CD14-positive monocyte (primary cell): ENCODE data around the gene NOL12. TPM values are rescaled to one million over a fixed set of nuclear protein-coding genes. Genes with fewer than 3 reads are reported as not detected.
A peak's percentile ranks its signal among the peaks of the same experiment; 100 is the strongest.

Experiments used
- DNase-seq, 3 donors: peaks; one replicate each; pipeline ENCODE4 v3.0.0-alpha.2; 2011 to 2022
- H2AFZ ChIP-seq: 2 replicates; pipeline ENCODE4 v1.6.0; 2012; ENCODE audit warnings: mild to moderate bottlenecking, low read depth, low read length, inconsistent platforms; ENCODE audit not compliant: insufficient read depth, poor library complexity, severe bottlenecking
- H3K27ac ChIP-seq, 2 donors: 1 replicate in 1 of 2; 2 replicates in 1 of 2; pipeline ENCODE4 v1.5.1; 2012 to 2013; ENCODE audit warnings: low read length in 2 of 2, control low read depth in 1 of 2, inconsistent platforms in 1 of 2, low read depth in 1 of 2, mild to moderate bottlenecking in 1 of 2
- H3K27me3 ChIP-seq, 2 donors: one replicate each; pipeline versions ENCODE4 v1.6.0 to v1.6.1; 2011 to 2013; ENCODE audit warnings: low read length in 2 of 2; ENCODE audit not compliant: control insufficient read depth in 2 of 2, insufficient read depth in 2 of 2
- H3K36me3 ChIP-seq, 2 donors: replicated peaks in 1 of 2; 1 replicate in 1 of 2; 2 replicates in 1 of 2; pipeline versions ENCODE4 v1.5.1 to v1.6.1; 2012 to 2013; ENCODE audit warnings: low read length in 2 of 2, control low read depth in 1 of 2, inconsistent platforms in 1 of 2, mild to moderate bottlenecking in 1 of 2; ENCODE audit not compliant: insufficient read depth in 2 of 2, control insufficient read depth in 1 of 2
- H3K4me1 ChIP-seq, 2 donors: 1 replicate in 1 of 2; 2 replicates in 1 of 2; pipeline versions ENCODE4 v1.5.1 to v1.6.1; 2012 to 2013; ENCODE audit warnings: low read length in 2 of 2, control low read depth in 1 of 2, inconsistent platforms in 1 of 2, mild to moderate bottlenecking in 1 of 2, moderate library complexity in 1 of 2; ENCODE audit not compliant: insufficient read depth in 2 of 2, control insufficient read depth in 1 of 2
- H3K4me2 ChIP-seq: replicated peaks from 2 replicates; pipeline ENCODE3; 2012; ENCODE audit warnings: low read length, moderate library complexity, mild to moderate bottlenecking; ENCODE audit not compliant: poor library complexity, severe bottlenecking; ENCODE audit errors: extremely low read depth
- H3K4me3 ChIP-seq, 3 experiments: fragments of 200-600 bp in 1 of 3; sonication (generic) in 1 of 3; replicated peaks in 1 of 3; 1 replicate in 2 of 3; 2 replicates in 1 of 3; pipeline ENCODE4 v1.5.1; 2011 to 2013; ENCODE audit warnings: low read length in 3 of 3, mild to moderate bottlenecking in 3 of 3, control low read depth in 2 of 3, low read depth in 2 of 3, inconsistent platforms in 1 of 3, moderate library complexity in 1 of 3
- H3K79me2 ChIP-seq: 2 replicates; pipeline ENCODE4 v1.6.0; 2012; ENCODE audit warnings: mild to moderate bottlenecking, control low read depth, inconsistent platforms, low read length, moderate library complexity; ENCODE audit not compliant: insufficient read depth
- H3K9ac ChIP-seq: 2 replicates; pipeline ENCODE4 v1.6.0; 2017; ENCODE audit warnings: low read length, mild to moderate bottlenecking; ENCODE audit not compliant: insufficient read depth, poor library complexity, severe bottlenecking
- H3K9me3 ChIP-seq, 2 donors: replicated peaks in 1 of 2; 1 replicate in 1 of 2; 2 replicates in 1 of 2; pipeline versions ENCODE4 v1.5.1 to v1.6.1; 2012 to 2013; ENCODE audit warnings: low read length in 2 of 2, control low read depth in 1 of 2; ENCODE audit not compliant: control insufficient read depth in 1 of 2, insufficient read depth in 1 of 2
- H4K20me1 ChIP-seq: 2 replicates; pipeline ENCODE4 v1.6.0; 2012; ENCODE audit warnings: mild to moderate bottlenecking, low read length, control low read depth, moderate library complexity; ENCODE audit not compliant: insufficient read depth
- H3K27ac Mint-ChIP-seq, 7 donors: one replicate each; pipeline ENCODE4 v1.8.0; 2020; ENCODE audit warnings: mild to moderate bottlenecking in 7 of 7, mixed read lengths in 7 of 7, moderate library complexity in 6 of 7, inconsistent platforms in 2 of 7
- H3K27me3 Mint-ChIP-seq, 3 donors: one replicate each; pipeline ENCODE4 v1.8.0; 2021 to 2022; ENCODE audit warnings: low read depth in 3 of 3, mild to moderate bottlenecking in 3 of 3, mixed read lengths in 3 of 3, moderate library complexity in 3 of 3, inconsistent platforms in 1 of 3
- H3K36me3 Mint-ChIP-seq, 2 donors: one replicate each; pipeline ENCODE4 v1.8.0; 2020; ENCODE audit warnings: mixed read lengths in 2 of 2, inconsistent platforms in 1 of 2, mild to moderate bottlenecking in 1 of 2
- H3K4me1 Mint-ChIP-seq: one replicate; pipeline ENCODE4 v1.8.0; 2020; ENCODE audit warnings: mild to moderate bottlenecking, mixed read lengths
- H3K4me3 Mint-ChIP-seq, 2 donors: one replicate each; pipeline ENCODE4 v1.8.0; 2020; ENCODE audit warnings: mild to moderate bottlenecking in 2 of 2, mixed read lengths in 2 of 2, moderate library complexity in 1 of 2
- H3K9me3 Mint-ChIP-seq, 7 donors: one replicate each; pipeline ENCODE4 v1.8.0; 2020 to 2022; ENCODE audit warnings: mixed read lengths in 7 of 7, mild to moderate bottlenecking in 6 of 7, moderate library complexity in 6 of 7, inconsistent platforms in 2 of 7
- WGBS: methylation state at CpG from one replicate; pipeline ENCODE4 v1.1.5; 2013; ENCODE audit warnings: missing lambda C conversion rate; ENCODE audit not compliant: insufficient coverage; 5-methylcytosine and 5-hydroxymethylcytosine counted together
- intact Hi-C, 2 donors: fragments of 100-400 bp; cut with micrococcal nuclease; formaldehyde crosslinking; loops; one replicate each; pipeline versions ENCODE4 v1.15.0 to v1.15.1; 2023
- polyA plus RNA-seq, 3 donors: library from polyadenylated mRNA; depleted of rRNA in 1 of 3; unstranded in 2 of 3; stranded (reverse) in 1 of 3; fragments of 300-500 nt in 2 of 3; fragments of >200 nt in 1 of 3; fragmentation: Illumina TruSeq in 2 of 3; gene quantifications; 1 replicate in 2 of 3; 2 replicates in 1 of 3; pipeline ENCODE4 v1.2.3, GENCODE V29; 2012 to 2021
- TF ChIP-seq, protein P1 (sequence below): fragments of 200-600 bp; IDR thresholded peaks from one replicate; pipeline ENCODE4 v1.8.0; 2022; ENCODE audit warnings: antibody characterized with exemption, mild to moderate bottlenecking

Gene NOL12
- polyA plus RNA-seq, 3 donors = 47.3 to 52.0 (median 49.2) TPM

DNA sequence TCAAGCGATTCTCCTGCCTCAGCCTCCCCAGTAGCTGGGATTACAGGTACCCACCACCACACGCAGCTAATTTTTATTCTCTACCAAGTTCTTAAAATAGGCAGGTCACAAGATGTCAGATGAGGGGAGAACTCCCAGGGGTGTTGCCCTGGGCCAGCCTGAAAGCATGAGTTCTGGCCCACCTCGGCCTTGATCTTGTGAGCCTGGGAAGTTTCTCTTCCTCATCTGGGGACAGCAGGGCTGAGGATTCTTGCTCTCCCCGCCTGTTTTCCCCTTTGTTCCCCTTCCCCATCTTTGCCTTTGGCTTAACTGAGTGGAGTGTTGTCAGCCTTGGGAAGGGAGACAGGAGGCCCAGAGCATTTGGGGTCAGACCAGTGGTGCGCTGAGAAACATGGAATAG lies 24.1 kb upstream of the NOL12 start:
- Histone ChIP-seq H3K9ac (no peak overlapping the region), H3K79me2 (peaks cover 58% of the 10 kb centered on the region), H3K9me3 (no peaks in the 10 kb centered on the region), H3K4me1 (peaks cover 42 to 51% of the 10 kb centered on the region in 2 donors), H3K4me2 (peak overlapping the region; percentile 26), H3K27me3 (no peaks in the 10 kb centered on the region), H3K27ac (peak overlapping the region; percentile 14 to 66), H4K20me1 (peaks cover 27% of the 10 kb centered on the region), H3K36me3 (peaks cover 6 to 17% of the 10 kb centered on the region in 2 donors), H3K4me3 (peak overlapping the region in 1 of 3 experiments; percentile 25), H2AFZ (no peak overlapping the region)
- Mint-ChIP-seq H3K27me3 (peaks cover 0 to 7% (median 0%) of the 10 kb centered on the region in 3 donors), H3K4me3 (peak overlapping the region; percentile 66 to 69), H3K9me3 (peaks cover 0 to 2% (median 0%) of the 10 kb centered on the region in 7 donors), H3K4me1 (peaks cover 42% of the 10 kb centered on the region), H3K36me3 (peaks cover 9 to 20% of the 10 kb centered on the region in 2 donors), H3K27ac (peak overlapping the region; percentile 21 to 92 (median 77))
- DNase-seq = peak in 2 of 3 donors; percentile 42 to 52
- intact Hi-C loops = no loop called here
- WGBS = 47% methylated on average over 4 of the region's 5 CpGs
- TF ChIP-seq, protein P1, sequence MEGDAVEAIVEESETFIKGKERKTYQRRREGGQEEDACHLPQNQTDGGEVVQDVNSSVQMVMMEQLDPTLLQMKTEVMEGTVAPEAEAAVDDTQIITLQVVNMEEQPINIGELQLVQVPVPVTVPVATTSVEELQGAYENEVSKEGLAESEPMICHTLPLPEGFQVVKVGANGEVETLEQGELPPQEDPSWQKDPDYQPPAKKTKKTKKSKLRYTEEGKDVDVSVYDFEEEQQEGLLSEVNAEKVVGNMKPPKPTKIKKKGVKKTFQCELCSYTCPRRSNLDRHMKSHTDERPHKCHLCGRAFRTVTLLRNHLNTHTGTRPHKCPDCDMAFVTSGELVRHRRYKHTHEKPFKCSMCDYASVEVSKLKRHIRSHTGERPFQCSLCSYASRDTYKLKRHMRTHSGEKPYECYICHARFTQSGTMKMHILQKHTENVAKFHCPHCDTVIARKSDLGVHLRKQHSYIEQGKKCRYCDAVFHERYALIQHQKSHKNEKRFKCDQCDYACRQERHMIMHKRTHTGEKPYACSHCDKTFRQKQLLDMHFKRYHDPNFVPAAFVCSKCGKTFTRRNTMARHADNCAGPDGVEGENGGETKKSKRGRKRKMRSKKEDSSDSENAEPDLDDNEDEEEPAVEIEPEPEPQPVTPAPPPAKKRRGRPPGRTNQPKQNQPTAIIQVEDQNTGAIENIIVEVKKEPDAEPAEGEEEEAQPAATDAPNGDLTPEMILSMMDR = no peak

DNA sequence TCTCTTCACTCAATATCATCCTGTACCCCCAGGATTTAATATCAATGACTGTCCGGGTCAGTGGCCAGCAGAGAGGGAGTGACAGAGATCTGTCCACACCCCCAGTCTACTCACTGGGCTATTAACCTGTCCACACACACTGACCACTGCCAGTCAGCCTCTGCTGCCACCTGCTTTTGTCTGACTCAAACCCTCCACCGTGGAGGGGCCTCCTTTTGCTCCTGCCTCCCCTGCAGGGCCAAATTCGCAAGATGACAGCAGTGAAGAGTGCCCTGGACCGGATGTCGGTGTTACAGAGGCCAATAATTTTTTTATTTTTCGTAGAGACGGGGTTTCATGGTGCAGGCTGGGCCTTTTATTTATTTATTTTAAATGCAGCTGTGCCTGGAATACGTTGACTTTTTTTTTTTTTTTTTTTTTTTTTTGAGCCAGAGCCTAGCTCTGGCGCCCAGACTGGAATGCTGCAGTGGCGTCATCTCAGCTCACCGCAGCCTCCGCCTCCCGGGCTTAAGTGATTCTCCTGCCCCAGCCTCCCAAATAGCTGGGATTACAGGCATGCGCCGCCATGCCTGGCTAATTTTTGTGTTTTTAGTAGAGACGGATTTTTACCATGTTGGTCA lies 22.5 kb upstream of the NOL12 start:
- no peak overlapping the region for H2AFZ ChIP-seq
- no peak for DNase-seq
- H4K20me1 ChIP-seq = peaks cover 21% of the 10 kb centered on the region
- no peaks in the 10 kb centered on the region for H3K27me3 ChIP-seq
- H3K4me3 Mint-ChIP-seq = no peak overlapping the region
- H3K4me1 Mint-ChIP-seq = peaks cover 33% of the 10 kb centered on the region
- WGBS = 97% methylated on average over 12 of the region's 16 CpGs
- intact Hi-C loops = no loop called here
- peak overlapping the region in 2 of 7 donors; percentile 68 to 78 for H3K27ac Mint-ChIP-seq
- H3K9ac ChIP-seq = no peak overlapping the region
- H3K27me3 Mint-ChIP-seq = peaks cover 0 to 7% (median 0%) of the 10 kb centered on the region in 3 donors
- H3K36me3 Mint-ChIP-seq = peaks cover 9 to 26% of the 10 kb centered on the region in 2 donors
- TF ChIP-seq, protein P1 = no peak
- peaks cover 0 to 2% (median 0%) of the 10 kb centered on the region in 7 donors for H3K9me3 Mint-ChIP-seq
- peaks cover 6 to 17% of the 10 kb centered on the region in 2 donors for H3K36me3 ChIP-seq
- H3K79me2 ChIP-seq = peaks cover 58% of the 10 kb centered on the region
- no peak overlapping the region for H3K27ac ChIP-seq
- no peak overlapping the region for H3K4me2 ChIP-seq
- H3K4me3 ChIP-seq = no peak overlapping the region
- peaks cover 32 to 39% of the 10 kb centered on the region in 2 donors for H3K4me1 ChIP-seq
- no peaks in the 10 kb centered on the region for H3K9me3 ChIP-seq
